Neutrophil (primary cell): ENCODE measurements around the gene TNIK.

Experiments
- H3K27ac ChIP-seq: fragments of 200-600 bp; sonication (generic); 2 replicates; pipeline ENCODE4 v1.5.1; 2016; ENCODE audit warnings: mild to moderate bottlenecking, moderate library complexity
- H3K27me3 ChIP-seq: fragments of 200-600 bp; sonication (generic); 2 replicates; pipeline ENCODE4 v1.6.0; 2016; ENCODE audit warnings: mild to moderate bottlenecking
- H3K36me3 ChIP-seq: fragments of 200-600 bp; sonication (generic); 2 replicates; pipeline ENCODE4 v1.5.1; 2017
- H3K4me1 ChIP-seq, 2 experiments: fragments of 200-600 bp in 1 of 2; sonication (generic) in 1 of 2; 1 replicate in 1 of 2; 2 replicates in 1 of 2; pipeline versions ENCODE4 v1.5.1 to v1.6.1; 2013 to 2016; ENCODE audit warnings: low read depth in 1 of 2, low read length in 1 of 2, mild to moderate bottlenecking in 1 of 2, moderate library complexity in 1 of 2; ENCODE audit not compliant: control insufficient read depth in 1 of 2, insufficient read depth in 1 of 2
- H3K4me3 ChIP-seq, 2 experiments: fragments of 200-600 bp in 1 of 2; sonication (generic) in 1 of 2; 1 replicate in 1 of 2; 2 replicates in 1 of 2; pipeline ENCODE4 v1.5.1; 2013 to 2016; ENCODE audit warnings: low read depth in 1 of 2, low read length in 1 of 2, mild to moderate bottlenecking in 1 of 2, moderate library complexity in 1 of 2
- H3K9me3 ChIP-seq: fragments of 200-600 bp; sonication (generic); 2 replicates; pipeline ENCODE4 v1.5.1; 2016
- CTCF ChIP-seq: fragments of 200-600 bp; sonication (generic); IDR thresholded peaks from 2 replicates; pipeline ENCODE4 v1.5.1; 2016; ENCODE audit warnings: antibody characterized with exemption

The TNIK gene

GRCh38 chr3:171164067-171164465, 296.1 kb downstream of the TNIK start:
- no peak for TF ChIP-seq CTCF
- Histone ChIP-seq H3K36me3 (no peaks in the 10 kb centered on the region), H3K4me1 (no peaks in the 10 kb centered on the region), H3K27ac (no peak overlapping the region), H3K4me3 (no peak overlapping the region), H3K27me3 (no peaks in the 10 kb centered on the region), H3K9me3 (no peaks in the 10 kb centered on the region)

GRCh38 chr3:171163101-171164066, 296.8 kb downstream of the TNIK start:
- Histone ChIP-seq H3K27ac (no peak overlapping the region), H3K4me3 (no peak overlapping the region), H3K36me3 (no peaks in the 10 kb centered on the region), H3K4me1 (no peaks in the 10 kb centered on the region), H3K27me3 (no peaks in the 10 kb centered on the region), H3K9me3 (no peaks in the 10 kb centered on the region)
- TF ChIP-seq CTCF = peak; percentile 71

- Histone ChIP-seq H3K27me3 (no peaks in the 10 kb centered on the region), H3K4me3 (no peak overlapping the region), H3K36me3 (no peaks in the 10 kb centered on the region), H3K27ac (no peak overlapping the region), H3K9me3 (no peaks in the 10 kb centered on the region), H3K4me1 (no peaks in the 10 kb centered on the region)
- no peak for TF ChIP-seq CTCF
Observed at GRCh38 chr3:171160325-171160724, 299.9 kb downstream of the TNIK start.

GRCh38 chr3:171159822-171160157, 300.4 kb downstream of the TNIK start:
- Histone ChIP-seq H3K4me3 (no peak overlapping the region), H3K4me1 (no peaks in the 10 kb centered on the region), H3K27ac (no peak overlapping the region), H3K36me3 (no peaks in the 10 kb centered on the region), H3K27me3 (no peaks in the 10 kb centered on the region), H3K9me3 (no peaks in the 10 kb centered on the region)
- TF ChIP-seq CTCF = no peak

- H3K4me3 ChIP-seq = no peak overlapping the region
- H3K27ac ChIP-seq = no peak overlapping the region
- H3K4me1 ChIP-seq = no peaks in the 10 kb centered on the region
- no peak for TF ChIP-seq CTCF
- no peaks in the 10 kb centered on the region for H3K36me3 ChIP-seq
- H3K27me3 ChIP-seq = no peaks in the 10 kb centered on the region
- H3K9me3 ChIP-seq = no peaks in the 10 kb centered on the region
Observed at GRCh38 chr3:171159024-171159821, 301.0 kb downstream of the TNIK start.
